HepG2 (cell line): ENCODE results near the gene SERPINB6. TPM values are rescaled to one million over a fixed set of nuclear protein-coding genes. Genes with fewer than 3 reads are reported as not detected.
A peak's percentile ranks its signal among the peaks of the same experiment; 100 is the strongest.

Experiments used
- CHD2 ChIP-seq: IDR thresholded peaks from 2 replicates; pipeline ENCODE4 v1.6.1; 2011; ENCODE audit warnings: low read depth, low read length, improper control_type of control experiment
- DNMT3B ChIP-seq: conservative IDR thresholded peaks from 2 replicates; pipeline ENCODE4 v1.6.1; 2016; ENCODE audit warnings: missing biosample characterization, control low read depth
- FOSL2 ChIP-seq: sonication (generic); formaldehyde crosslinking; IDR thresholded peaks from 2 replicates; pipeline ENCODE4 v1.4.0; 2020; ENCODE audit warnings: missing genetic modification reagents
- FOXC1 ChIP-seq: sonication (generic); formaldehyde crosslinking; IDR thresholded peaks from 2 replicates; pipeline ENCODE4 v1.8.0; 2022; ENCODE audit warnings: mild to moderate bottlenecking, missing genetic modification reagents, borderline replicate concordance
- FOXP1 ChIP-seq, 2 experiments: fragments of 450-650 bp in 1 of 2; IDR thresholded peaks; 2 replicates each; pipeline ENCODE4 v1.6.1; 2017 to 2018; ENCODE audit warnings: antibody characterized with exemption in 1 of 2
- HDAC1 ChIP-seq: sonication (generic); formaldehyde crosslinking; IDR thresholded peaks from 2 replicates; pipeline ENCODE4 v1.5.1; 2020; ENCODE audit warnings: mild to moderate bottlenecking, missing genetic modification reagents
- KLF16 ChIP-seq, 2 experiments: sonication (generic) in 1 of 2; formaldehyde crosslinking in 1 of 2; IDR thresholded peaks; 2 replicates each; pipeline versions ENCODE4 v1.6.1 to v1.8.0; 2016 to 2023; ENCODE audit warnings: missing genetic modification reagents in 2 of 2, missing compliant biosample characterization in 1 of 2
- SMAD3 ChIP-seq: sonication (generic); formaldehyde crosslinking; IDR thresholded peaks from 2 replicates; pipeline ENCODE4 v1.4.0; 2020; ENCODE audit warnings: missing genetic modification reagents
- TBL1XR1 ChIP-seq: fragments of 150-350 bp; IDR thresholded peaks from 2 replicates; pipeline ENCODE4 v1.6.1; 2014; ENCODE audit warnings: borderline replicate concordance, low read length; ENCODE audit not compliant: partially characterized antibody
- ZNF235 ChIP-seq: sonication (generic); formaldehyde crosslinking; IDR thresholded peaks from 2 replicates; pipeline ENCODE4 v1.8.1; 2023; ENCODE audit warnings: mild to moderate bottlenecking, missing genetic modification reagents, borderline replicate concordance
- polyA plus RNA-seq, 8 experiments: library from polyadenylated mRNA; depleted of rRNA in 3 of 8; stranded (reverse) in 7 of 8; unstranded in 1 of 8; fragments of >200 nt; fragmentation: Illumina TruSeq in 4 of 8; extraction: Trizol in 4 of 8; gene quantifications; 2 replicates each; pipeline versions ENCODE4 v1.2.1 to v1.2.3, GENCODE V29; 2011 to 2016; ENCODE audit warnings: low read depth in 4 of 8, missing spikeins in 1 of 8, mixed read lengths in 1 of 8; ENCODE audit not compliant: insufficient read depth in 1 of 8
- total RNA-seq, 5 experiments: library from RNA; depleted of rRNA; stranded (reverse); fragments of >200 nt; fragmentation: Illumina TruSeq; extraction: Trizol; gene quantifications; 2 replicates each; pipeline ENCODE4 v1.2.3, GENCODE V29; 2016; ENCODE audit warnings: low read depth in 1 of 5
- TF ChIP-seq, protein P1 (sequence below), 2 experiments: sonication (generic) in 1 of 2; formaldehyde crosslinking in 1 of 2; IDR thresholded peaks; 2 replicates each; pipeline versions ENCODE4 v1.4.0 to v1.6.1; 2018 to 2020; ENCODE audit warnings: missing genetic modification reagents in 2 of 2, borderline replicate concordance in 1 of 2, low read depth in 1 of 2, mild to moderate bottlenecking in 1 of 2, missing biosample characterization in 1 of 2
- TF ChIP-seq, protein P2 (sequence below): sonication (generic); formaldehyde crosslinking; IDR thresholded peaks from 2 replicates; pipeline ENCODE4 v1.4.0; 2020; ENCODE audit warnings: missing genetic modification reagents
- TF ChIP-seq, protein P3 (sequence below): sonication (generic); formaldehyde crosslinking; IDR thresholded peaks from 2 replicates; pipeline ENCODE4 v1.4.0; 2020; ENCODE audit warnings: missing genetic modification reagents, mild to moderate bottlenecking, borderline replicate concordance
- TF ChIP-seq, protein P4 (sequence below): IDR thresholded peaks from 2 replicates; pipeline ENCODE4 v1.6.1; 2012; ENCODE audit warnings: inconsistent platforms
- TF ChIP-seq, protein P5 (sequence below): IDR thresholded peaks from 2 replicates; pipeline ENCODE4 v1.6.1; 2018; ENCODE audit warnings: missing genetic modification reagents, mild to moderate bottlenecking, missing compliant biosample characterization
- TF ChIP-seq, protein P6 (sequence below): IDR thresholded peaks from 2 replicates; pipeline ENCODE4 v1.6.1; 2016
- TF ChIP-seq, protein P7 (sequence below): fragments of 450-650 bp; IDR thresholded peaks from 2 replicates; pipeline ENCODE4 v1.6.1; 2016

Gene SERPINB6
- total and polyA plus RNA-seq, 2 of the 13 experiments (the other 11 are each of a cell fraction or from before 2014, with no cell fraction given), result 38.2 to 61.3 TPM

DNA sequence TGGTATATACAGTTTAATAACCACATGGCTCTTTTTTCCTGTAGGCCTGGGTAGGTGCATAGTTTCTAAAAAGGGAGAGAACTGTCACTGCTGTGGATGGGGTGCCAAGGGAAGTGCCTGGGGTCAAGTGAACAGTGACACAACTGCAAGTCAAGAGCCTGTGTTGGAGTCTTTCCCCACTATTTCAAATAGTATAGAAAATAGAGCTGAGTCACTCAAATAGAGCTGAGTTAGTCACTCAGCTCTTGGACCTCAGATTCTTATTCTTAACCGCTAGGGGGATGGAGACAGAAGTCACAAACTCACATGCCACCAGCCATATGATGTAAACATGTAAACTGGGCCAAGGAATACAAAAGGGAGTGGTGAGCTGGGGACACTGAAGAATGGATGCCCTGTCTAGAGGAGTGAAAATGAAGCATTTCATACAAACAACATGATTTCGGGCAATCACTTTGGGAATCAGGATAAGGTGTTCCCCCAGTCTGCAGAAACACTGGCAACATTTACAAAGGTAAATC, 30.5 kb upstream of the SERPINB6 start (continued):
- TF ChIP-seq, protein P1, sequence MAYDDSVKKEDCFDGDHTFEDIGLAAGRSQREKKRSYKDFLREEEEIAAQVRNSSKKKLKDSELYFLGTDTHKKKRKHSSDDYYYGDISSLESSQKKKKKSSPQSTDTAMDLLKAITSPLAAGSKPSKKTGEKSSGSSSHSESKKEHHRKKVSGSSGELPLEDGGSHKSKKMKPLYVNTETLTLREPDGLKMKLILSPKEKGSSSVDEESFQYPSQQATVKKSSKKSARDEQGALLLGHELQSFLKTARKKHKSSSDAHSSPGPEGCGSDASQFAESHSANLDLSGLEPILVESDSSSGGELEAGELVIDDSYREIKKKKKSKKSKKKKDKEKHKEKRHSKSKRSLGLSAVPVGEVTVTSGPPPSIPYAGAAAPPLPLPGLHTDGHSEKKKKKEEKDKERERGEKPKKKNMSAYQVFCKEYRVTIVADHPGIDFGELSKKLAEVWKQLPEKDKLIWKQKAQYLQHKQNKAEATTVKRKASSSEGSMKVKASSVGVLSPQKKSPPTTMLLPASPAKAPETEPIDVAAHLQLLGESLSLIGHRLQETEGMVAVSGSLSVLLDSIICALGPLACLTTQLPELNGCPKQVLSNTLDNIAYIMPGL (CRISPR knock-in tag; IDR thresholded peaks at IDR 0.05; ENCODE audit: borderline replicate concordance in 1 of 2, low read depth in 1 of 2), result peak; percentile 69 to 73; a peak in 3 of 4 replicates
- TF ChIP-seq ZNF235 (CRISPR knock-in tag) (no peak), HDAC1 (0 out of 2 replicates have a peak, but pooled peaks have one; percentile 25), FOXP1 (IDR thresholded peaks at IDR 0.05) (peak; percentile 66; the same call in 1 of the 2 replicates), FOXP1 (CRISPR knock-in tag; IDR thresholded peaks at IDR 0.05) (peak; percentile 95), DNMT3B (CRISPR knock-in tag) (peak; percentile 56; the same call in 1 of the 2 replicates), SMAD3 (CRISPR knock-in tag) (0 out of 2 replicates have a peak, but pooled peaks have one; percentile 32), CHD2 (no peak), FOXC1 (CRISPR knock-in tag) (0 out of 2 replicates have a peak, but pooled peaks have one; percentile 25), KLF16 (CRISPR knock-in tag; IDR thresholded peaks at IDR 0.05) (0 out of 4 replicates have a peak, but pooled peaks of 1 of the 2 experiments have one; percentile 48), FOSL2 (CRISPR knock-in tag) (peak; percentile 60), TBL1XR1 (peak; percentile 80)
- TF ChIP-seq, protein P2, sequence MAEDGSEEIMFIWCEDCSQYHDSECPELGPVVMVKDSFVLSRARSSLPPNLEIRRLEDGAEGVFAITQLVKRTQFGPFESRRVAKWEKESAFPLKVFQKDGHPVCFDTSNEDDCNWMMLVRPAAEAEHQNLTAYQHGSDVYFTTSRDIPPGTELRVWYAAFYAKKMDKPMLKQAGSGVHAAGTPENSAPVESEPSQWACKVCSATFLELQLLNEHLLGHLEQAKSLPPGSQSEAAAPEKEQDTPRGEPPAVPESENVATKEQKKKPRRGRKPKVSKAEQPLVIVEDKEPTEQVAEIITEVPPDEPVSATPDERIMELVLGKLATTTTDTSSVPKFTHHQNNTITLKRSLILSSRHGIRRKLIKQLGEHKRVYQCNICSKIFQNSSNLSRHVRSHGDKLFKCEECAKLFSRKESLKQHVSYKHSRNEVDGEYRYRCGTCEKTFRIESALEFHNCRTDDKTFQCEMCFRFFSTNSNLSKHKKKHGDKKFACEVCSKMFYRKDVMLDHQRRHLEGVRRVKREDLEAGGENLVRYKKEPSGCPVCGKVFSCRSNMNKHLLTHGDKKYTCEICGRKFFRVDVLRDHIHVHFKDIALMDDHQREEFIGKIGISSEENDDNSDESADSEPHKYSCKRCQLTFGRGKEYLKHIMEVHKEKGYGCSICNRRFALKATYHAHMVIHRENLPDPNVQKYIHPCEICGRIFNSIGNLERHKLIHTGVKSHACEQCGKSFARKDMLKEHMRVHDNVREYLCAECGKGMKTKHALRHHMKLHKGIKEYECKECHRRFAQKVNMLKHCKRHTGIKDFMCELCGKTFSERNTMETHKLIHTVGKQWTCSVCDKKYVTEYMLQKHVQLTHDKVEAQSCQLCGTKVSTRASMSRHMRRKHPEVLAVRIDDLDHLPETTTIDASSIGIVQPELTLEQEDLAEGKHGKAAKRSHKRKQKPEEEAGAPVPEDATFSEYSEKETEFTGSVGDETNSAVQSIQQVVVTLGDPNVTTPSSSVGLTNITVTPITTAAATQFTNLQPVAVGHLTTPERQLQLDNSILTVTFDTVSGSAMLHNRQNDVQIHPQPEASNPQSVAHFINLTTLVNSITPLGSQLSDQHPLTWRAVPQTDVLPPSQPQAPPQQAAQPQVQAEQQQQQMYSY (CRISPR knock-in tag), result no peak
- TF ChIP-seq, protein P3, sequence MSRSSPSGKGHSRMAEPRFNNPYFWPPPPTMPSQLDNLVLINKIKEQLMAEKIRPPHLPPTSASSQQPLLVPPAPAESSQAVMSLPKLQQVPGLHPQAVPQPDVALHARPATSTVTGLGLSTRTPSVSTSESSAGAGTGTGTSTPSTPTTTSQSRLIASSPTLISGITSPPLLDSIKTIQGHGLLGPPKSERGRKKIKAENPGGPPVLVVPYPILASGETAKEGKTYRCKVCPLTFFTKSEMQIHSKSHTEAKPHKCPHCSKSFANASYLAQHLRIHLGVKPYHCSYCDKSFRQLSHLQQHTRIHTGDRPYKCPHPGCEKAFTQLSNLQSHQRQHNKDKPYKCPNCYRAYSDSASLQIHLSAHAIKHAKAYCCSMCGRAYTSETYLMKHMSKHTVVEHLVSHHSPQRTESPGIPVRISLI (CRISPR knock-in tag), result no peak
- TF ChIP-seq, protein P4, sequence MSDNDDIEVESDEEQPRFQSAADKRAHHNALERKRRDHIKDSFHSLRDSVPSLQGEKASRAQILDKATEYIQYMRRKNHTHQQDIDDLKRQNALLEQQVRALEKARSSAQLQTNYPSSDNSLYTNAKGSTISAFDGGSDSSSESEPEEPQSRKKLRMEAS, result peak; percentile 81
- TF ChIP-seq, protein P5, sequence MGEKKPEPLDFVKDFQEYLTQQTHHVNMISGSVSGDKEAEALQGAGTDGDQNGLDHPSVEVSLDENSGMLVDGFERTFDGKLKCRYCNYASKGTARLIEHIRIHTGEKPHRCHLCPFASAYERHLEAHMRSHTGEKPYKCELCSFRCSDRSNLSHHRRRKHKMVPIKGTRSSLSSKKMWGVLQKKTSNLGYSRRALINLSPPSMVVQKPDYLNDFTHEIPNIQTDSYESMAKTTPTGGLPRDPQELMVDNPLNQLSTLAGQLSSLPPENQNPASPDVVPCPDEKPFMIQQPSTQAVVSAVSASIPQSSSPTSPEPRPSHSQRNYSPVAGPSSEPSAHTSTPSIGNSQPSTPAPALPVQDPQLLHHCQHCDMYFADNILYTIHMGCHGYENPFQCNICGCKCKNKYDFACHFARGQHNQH, result peak; percentile 35; the same call in 1 of the 2 replicates
- TF ChIP-seq, protein P6, sequence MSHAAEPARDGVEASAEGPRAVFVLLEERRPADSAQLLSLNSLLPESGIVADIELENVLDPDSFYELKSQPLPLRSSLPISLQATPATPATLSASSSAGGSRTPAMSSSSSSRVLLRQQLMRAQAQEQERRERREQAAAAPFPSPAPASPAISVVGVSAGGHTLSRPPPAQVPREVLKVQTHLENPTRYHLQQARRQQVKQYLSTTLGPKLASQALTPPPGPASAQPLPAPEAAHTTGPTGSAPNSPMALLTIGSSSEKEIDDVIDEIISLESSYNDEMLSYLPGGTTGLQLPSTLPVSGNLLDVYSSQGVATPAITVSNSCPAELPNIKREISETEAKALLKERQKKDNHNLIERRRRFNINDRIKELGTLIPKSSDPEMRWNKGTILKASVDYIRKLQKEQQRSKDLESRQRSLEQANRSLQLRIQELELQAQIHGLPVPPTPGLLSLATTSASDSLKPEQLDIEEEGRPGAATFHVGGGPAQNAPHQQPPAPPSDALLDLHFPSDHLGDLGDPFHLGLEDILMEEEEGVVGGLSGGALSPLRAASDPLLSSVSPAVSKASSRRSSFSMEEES (CRISPR knock-in tag), result peak; percentile 65; the same call in 1 of the 2 replicates
- TF ChIP-seq, protein P7, sequence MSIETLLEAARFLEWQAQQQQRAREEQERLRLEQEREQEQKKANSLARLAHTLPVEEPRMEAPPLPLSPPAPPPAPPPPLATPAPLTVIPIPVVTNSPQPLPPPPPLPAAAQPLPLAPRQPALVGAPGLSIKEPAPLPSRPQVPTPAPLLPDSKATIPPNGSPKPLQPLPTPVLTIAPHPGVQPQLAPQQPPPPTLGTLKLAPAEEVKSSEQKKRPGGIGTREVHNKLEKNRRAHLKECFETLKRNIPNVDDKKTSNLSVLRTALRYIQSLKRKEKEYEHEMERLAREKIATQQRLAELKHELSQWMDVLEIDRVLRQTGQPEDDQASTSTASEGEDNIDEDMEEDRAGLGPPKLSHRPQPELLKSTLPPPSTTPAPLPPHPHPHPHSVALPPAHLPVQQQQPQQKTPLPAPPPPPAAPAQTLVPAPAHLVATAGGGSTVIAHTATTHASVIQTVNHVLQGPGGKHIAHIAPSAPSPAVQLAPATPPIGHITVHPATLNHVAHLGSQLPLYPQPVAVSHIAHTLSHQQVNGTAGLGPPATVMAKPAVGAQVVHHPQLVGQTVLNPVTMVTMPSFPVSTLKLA, result peak; percentile 76; the same call in 1 of the 2 replicates
